GM23338 (cell line): Measurements from ENCODE around the gene MCM3. TPM values are rescaled to one million over a fixed set of nuclear protein-coding genes. Genes with fewer than 3 reads are reported as not detected.

Experiments
- ATAC-seq: fragments of 200-7000 bp; cut with Tn5 transposase; 3 replicates; pipeline ENCODE4 v1.9.1; 2020
- DNase-seq: peaks from one replicate; pipeline ENCODE4 v3.0.0-alpha.2; 2015; ENCODE audit warnings: low spot score
- H2AFZ ChIP-seq: fragments of 200-600 bp; sonication (generic); 2 replicates; pipeline ENCODE4 v1.8.0; 2016; ENCODE audit warnings: antibody characterized with exemption, mild to moderate bottlenecking, moderate library complexity
- H3F3A ChIP-seq: fragments of 200-600 bp; sonication (generic); replicated peaks from 2 replicates; pipeline ENCODE4 v1.8.0; 2017; ENCODE audit warnings: antibody characterized with exemption, mixed run types, low read depth
- H3K27ac ChIP-seq: fragments of 200-600 bp; sonication (generic); 2 replicates; pipeline ENCODE4 v1.6.1; 2016; ENCODE audit warnings: low read depth
- H3K27me3 ChIP-seq: fragments of 200-600 bp; sonication (generic); 2 replicates; pipeline ENCODE4 v1.8.0; 2016; ENCODE audit warnings: mild to moderate bottlenecking, mixed run types, moderate library complexity; ENCODE audit not compliant: insufficient read depth
- H3K36me3 ChIP-seq: fragments of 200-600 bp; sonication (generic); 2 replicates; pipeline ENCODE4 v1.8.0; 2016; ENCODE audit warnings: mild to moderate bottlenecking; ENCODE audit not compliant: insufficient read depth
- H3K4me1 ChIP-seq: fragments of 200-600 bp; sonication (generic); 2 replicates; pipeline ENCODE4 v1.8.0; 2016; ENCODE audit warnings: mild to moderate bottlenecking, moderate library complexity; ENCODE audit not compliant: insufficient read depth
- H3K4me2 ChIP-seq: fragments of 200-600 bp; sonication (generic); 2 replicates; pipeline ENCODE4 v1.7.1; 2017; ENCODE audit warnings: mixed run types
- H3K4me3 ChIP-seq: fragments of 200-600 bp; sonication (generic); 2 replicates; pipeline ENCODE4 v1.6.1; 2016; ENCODE audit warnings: mixed run types
- H3K79me2 ChIP-seq: fragments of 200-600 bp; sonication (generic); replicated peaks from 2 replicates; pipeline ENCODE4 v1.8.0; 2017; ENCODE audit warnings: mild to moderate bottlenecking; ENCODE audit not compliant: insufficient read depth
- H3K9me2 ChIP-seq: fragments of 200-600 bp; sonication (generic); 2 replicates; pipeline ENCODE4 v1.8.0; 2017; ENCODE audit not compliant: insufficient read depth
- H4K20me1 ChIP-seq: fragments of 200-600 bp; sonication (generic); replicated peaks from 2 replicates; pipeline ENCODE4 v1.8.0; 2017; ENCODE audit warnings: mild to moderate bottlenecking; ENCODE audit not compliant: insufficient read depth
- H3K27ac Mint-ChIP-seq: 2 replicates; pipeline ENCODE4 v1.8.0; 2020; ENCODE audit warnings: inconsistent platforms, mild to moderate bottlenecking, moderate library complexity, mixed read lengths
- H3K27me3 Mint-ChIP-seq: 3 replicates; pipeline ENCODE4 v1.8.0; 2022; ENCODE audit warnings: low read depth, mild to moderate bottlenecking, moderate library complexity, mixed read lengths, inconsistent platforms; ENCODE audit not compliant: insufficient read depth, poor library complexity
- H3K36me3 Mint-ChIP-seq: 3 replicates; pipeline ENCODE4 v1.8.0; 2021; ENCODE audit warnings: low read depth, mild to moderate bottlenecking, inconsistent platforms, moderate library complexity, mixed read lengths
- H3K4me1 Mint-ChIP-seq: 3 replicates; pipeline ENCODE4 v1.8.0; 2020; ENCODE audit warnings: mild to moderate bottlenecking, inconsistent platforms, mixed read lengths
- H3K4me3 Mint-ChIP-seq: 3 replicates; pipeline ENCODE4 v1.8.0; 2021; ENCODE audit warnings: moderate library complexity, mild to moderate bottlenecking, inconsistent platforms, mixed read lengths
- H3K9me3 Mint-ChIP-seq: 3 replicates; pipeline ENCODE4 v1.8.0; 2020; ENCODE audit warnings: moderate library complexity, mild to moderate bottlenecking, inconsistent platforms, mixed read lengths
- CREB1 ChIP-seq: fragments of 250-450 bp; sonication (Bioruptor Pico); IDR thresholded peaks from 2 replicates; pipeline ENCODE4 v1.5.0; 2020; ENCODE audit warnings: low read depth, mild to moderate bottlenecking, moderate library complexity
- CTCF ChIP-seq, 2 experiments: fragments of 200-600 bp in 1 of 2; sonication (generic) in 1 of 2; conservative IDR thresholded peaks; 2 replicates each; pipeline versions ENCODE4 v1.5.1 to v1.6.1; 2016 to 2017; ENCODE audit warnings: antibody characterized with exemption in 2 of 2, low read depth in 2 of 2, mild to moderate bottlenecking in 2 of 2, moderate library complexity in 1 of 2
- ETS1 ChIP-seq: IDR thresholded peaks from 2 replicates; pipeline ENCODE4 v1.6.1; 2016; ENCODE audit warnings: antibody characterized with exemption
- EZH2 ChIP-seq: fragments of 200-600 bp; sonication (generic); IDR thresholded peaks from one replicate; pipeline ENCODE4 v1.8.0; 2017; ENCODE audit warnings: antibody characterized with exemption, mild to moderate bottlenecking, low read depth; ENCODE audit not compliant: unreplicated experiment
- EZH2phosphoT487 ChIP-seq: fragments of 200-600 bp; sonication (generic); IDR thresholded peaks from one replicate; pipeline ENCODE4 v1.8.1; 2018; ENCODE audit warnings: antibody characterized with exemption; ENCODE audit not compliant: unreplicated experiment
- JUNB ChIP-seq: IDR thresholded peaks from one replicate; pipeline ENCODE4 v1.6.1; 2016; ENCODE audit warnings: antibody characterized with exemption; ENCODE audit not compliant: unreplicated experiment
- NANOG ChIP-seq: IDR thresholded peaks from 2 replicates; pipeline ENCODE4 v1.6.1; 2016; ENCODE audit warnings: antibody characterized with exemption, borderline replicate concordance
- POLR2AphosphoS5 ChIP-seq: IDR thresholded peaks from 2 replicates; pipeline ENCODE4 v1.6.1; 2016; ENCODE audit warnings: antibody characterized with exemption, low read depth
- REST ChIP-seq: IDR thresholded peaks from one replicate; pipeline ENCODE4 v1.6.1; 2018; ENCODE audit warnings: antibody characterized with exemption; ENCODE audit not compliant: unreplicated experiment
- STAT1 ChIP-seq: IDR thresholded peaks from one replicate; pipeline ENCODE4 v1.6.1; 2016; ENCODE audit warnings: antibody characterized with exemption; ENCODE audit not compliant: unreplicated experiment
- ZNF114 ChIP-seq: fragments of 250-450 bp; sonication (Bioruptor Pico); IDR thresholded peaks from 2 replicates; pipeline ENCODE4 v1.5.0; 2020; ENCODE audit warnings: mild to moderate bottlenecking, moderate library complexity
- ZNF331 ChIP-seq: fragments of 250-450 bp; sonication (Bioruptor Pico); IDR thresholded peaks from 2 replicates; pipeline ENCODE4 v1.5.0; 2020; ENCODE audit warnings: low read depth, mild to moderate bottlenecking, moderate library complexity
- ZNF462 ChIP-seq: fragments of 250-450 bp; sonication (Bioruptor Pico); IDR thresholded peaks from 2 replicates; pipeline ENCODE4 v1.5.0; 2020; ENCODE audit warnings: mild to moderate bottlenecking, moderate library complexity
- polyA plus RNA-seq: library from polyadenylated mRNA; unstranded; fragments of >200 nt; fragmentation: Nextera tagmentation; extraction: Ambion mirVana; gene quantifications from 2 replicates; pipeline ENCODE4 v1.2.1, GENCODE V29; 2016
- total RNA-seq: library from RNA; depleted of rRNA; stranded (reverse); fragments of >200 nt; shearing (Covaris generic); gene quantifications from 2 replicates; pipeline ENCODE4 v1.2.3, GENCODE V29; 2014

The MCM3 gene
- total and polyA plus RNA-seq, 2 experiments from 2014 or later = 157 to 369 TPM

GRCh38 chr6:52253494-52253893, 31.0 kb downstream of the MCM3 start:
- Mint-ChIP-seq H3K27me3 (peaks cover 2% of the 10 kb centered on the region), H3K27ac (no peak overlapping the region), H3K4me3 (no peak overlapping the region)

More at GRCh38 chr6:52253494-52253893, 31.0 kb downstream of the MCM3 start:
- Histone ChIP-seq H3K4me1 (no peaks in the 10 kb centered on the region), H3K9me2 (peaks cover 8% of the 10 kb centered on the region; the same call in 1 of the 2 replicates), H3K4me2 (no peak overlapping the region), H3K27ac (no peak overlapping the region), H4K20me1 (no peaks in the 10 kb centered on the region), H3K4me3 (no peak overlapping the region), H3K79me2 (no peaks in the 10 kb centered on the region), H3K27me3 (no peaks in the 10 kb centered on the region), H2AFZ (no peak overlapping the region), H3K36me3 (no peaks in the 10 kb centered on the region), H3F3A (no peaks in the 10 kb centered on the region)
- ATAC-seq (no peak), DNase-seq (no peak)
- Mint-ChIP-seq H3K9me3 (peaks cover 4% of the 10 kb centered on the region; the same call in 2 of the 3 replicates), H3K4me1 (no peaks in the 10 kb centered on the region), H3K36me3 (peaks cover 5% of the 10 kb centered on the region; the same call in 2 of the 3 replicates)
- no peak for TF ChIP-seq STAT1
- TF ChIP-seq ZNF462 = no peak
- no peak for TF ChIP-seq ZNF331 (CRISPR knock-in tag)
- no peak for TF ChIP-seq EZH2phosphoT487
- no peak for TF ChIP-seq REST
- no peak for TF ChIP-seq NANOG
- no peak for TF ChIP-seq CREB1 (CRISPR knock-in tag)
- no peak for TF ChIP-seq ZNF114 (CRISPR knock-in tag)
- no peak for TF ChIP-seq ETS1
- no peak for TF ChIP-seq JUNB
- TF ChIP-seq POLR2AphosphoS5 = no peak
- no peak for TF ChIP-seq EZH2
- no peak for TF ChIP-seq CTCF (conservative IDR thresholded peaks at IDR 0.05; ENCODE audit: low read depth in 2 of 2)
